ENCODE measurements around the gene SLC24A1. TPM values are rescaled to one million over a fixed set of nuclear protein-coding genes. Genes with fewer than 3 reads are reported as not detected.
"Not testable (repeated sequence)": the region's sequence is repeated elsewhere in the genome, so short reads cannot be mapped to it uniquely, and the experiment has no call there.

Gene SLC24A1
- total RNA-seq, 1 experiment from 2014 or later, result 6.0 TPM

DNA sequence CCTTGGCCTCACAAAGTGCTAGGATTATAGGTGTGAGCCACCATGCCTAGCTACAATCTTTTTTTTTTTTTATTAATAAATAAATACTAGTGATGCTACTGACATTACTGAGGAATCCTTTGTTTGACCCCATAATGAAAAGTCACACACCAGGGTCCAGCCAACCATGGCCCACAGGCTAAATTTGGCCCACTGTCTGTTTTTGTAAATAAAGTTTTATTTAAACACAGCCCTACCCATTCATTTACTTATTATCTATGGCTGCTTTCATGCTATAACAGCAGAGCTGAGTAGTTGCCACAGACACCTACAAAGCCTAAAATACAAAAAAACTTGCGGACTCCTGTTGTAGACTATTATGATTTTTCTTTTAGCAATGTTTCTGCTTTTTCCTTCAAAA is 18.2 kb upstream of the SLC24A1 start:
- Histone ChIP-seq H3K4me1 (replicated peaks) (no peaks in the 10 kb centered on the region), H3K36me3 (peaks cover 48% of the 10 kb centered on the region), H3K27me3 (replicated peaks) (no peaks in the 10 kb centered on the region), H3K4me3 (no peak overlapping the region), H3K27ac (no peak overlapping the region), H3K9me3 (replicated peaks) (no peaks in the 10 kb centered on the region)
- DNase-seq (ENCODE audit: low read depth in 1 of 2, low spot score in 2 of 2), result no peak

DNA sequence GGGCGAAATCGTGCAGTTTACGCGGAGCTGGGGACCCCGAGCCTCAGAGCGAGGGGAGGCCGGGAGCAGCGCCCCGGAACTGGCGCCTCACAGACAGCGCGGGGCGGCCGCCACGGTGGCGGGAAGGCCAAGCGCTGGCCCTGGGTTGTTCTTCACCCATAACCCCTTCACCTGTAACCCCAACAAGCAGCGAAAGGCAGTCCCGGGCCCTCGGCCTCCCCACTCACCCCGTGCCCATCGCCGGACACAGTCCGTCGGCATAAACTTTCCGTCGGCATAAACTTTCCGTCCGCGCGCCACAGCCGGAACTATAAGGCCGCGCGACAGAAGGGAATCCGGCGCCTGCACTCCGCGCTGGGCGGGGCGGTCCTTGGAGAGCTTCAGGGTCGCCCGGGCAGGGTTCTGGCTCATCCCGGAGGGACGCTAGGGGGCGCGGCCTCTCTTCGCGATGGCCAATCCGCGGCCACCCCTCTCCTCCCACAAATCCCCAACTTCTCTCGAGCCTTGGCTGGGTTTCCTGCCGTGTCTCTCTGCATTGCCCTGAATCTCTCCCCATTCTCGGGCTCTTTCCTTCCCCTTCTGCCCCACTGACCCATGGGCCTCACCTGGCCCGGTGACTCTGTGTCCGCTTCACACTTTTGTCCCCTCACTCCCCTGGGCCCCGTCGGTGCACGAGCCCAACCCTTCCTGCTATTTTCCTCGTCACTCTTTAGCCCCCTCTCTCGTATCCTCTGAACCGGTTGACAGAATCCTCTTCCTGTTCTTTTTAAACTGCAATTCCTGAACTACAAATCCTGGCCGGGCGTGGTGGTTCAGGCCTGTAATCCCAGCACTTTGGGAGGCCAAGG is 10.6 kb upstream of the SLC24A1 start, which contains the start of gene INTS14:
Gene INTS14 (minus strand): TSS at position 261 of the 848 bp plus-strand sequence. CDS start 3,751 bp downstream, outside the sequence.
- peak; percentile 97 to 98 for DNase-seq (ENCODE audit: low read depth in 1 of 2, low spot score in 2 of 2)
- peak within 1 kb of the TSS; percentile 73 for H3K4me3 ChIP-seq

DNA sequence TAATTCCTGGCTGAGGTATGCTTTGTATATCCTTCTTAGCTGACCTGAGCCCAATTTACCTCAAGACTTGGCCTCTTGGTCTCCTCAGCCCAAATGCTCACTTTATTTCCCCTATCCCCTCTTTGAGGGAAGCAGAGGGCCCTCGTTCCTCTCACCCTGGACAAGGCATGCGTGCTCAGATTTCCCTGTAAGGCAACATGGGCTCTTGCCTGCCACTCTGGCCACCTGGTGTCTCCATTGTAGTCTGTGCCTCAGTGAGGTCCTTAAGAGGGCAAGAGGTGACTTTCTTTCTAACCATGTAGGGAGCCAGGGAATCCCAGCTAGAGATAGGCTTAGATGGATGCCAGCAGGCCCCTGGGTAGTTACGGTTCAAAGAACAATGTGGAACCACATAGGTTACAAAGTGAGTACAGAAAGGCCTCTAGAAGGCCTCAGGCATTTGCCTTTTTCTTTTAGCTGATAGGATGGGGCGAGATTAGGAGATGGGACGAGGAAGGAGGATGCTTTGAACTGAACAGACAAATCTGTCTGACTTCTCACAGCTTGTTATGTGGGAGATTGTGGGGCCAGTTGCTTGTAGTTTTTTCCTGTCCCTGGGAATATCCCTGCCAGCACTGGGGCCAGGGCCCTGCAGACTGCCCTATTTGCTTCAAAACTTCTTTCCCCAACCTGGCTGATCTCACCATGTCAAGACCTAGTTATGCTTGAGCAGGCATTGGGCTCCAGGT is 9.7 kb upstream of the SLC24A1 start:
- H3K9me3 ChIP-seq (replicated peaks), result no peaks in the 10 kb centered on the region
- H3K4me1 ChIP-seq (replicated peaks), result peaks cover 10% of the 10 kb centered on the region; the same call in 1 of the 2 replicates
- peak overlapping the region; percentile 77 for H3K27ac ChIP-seq
- peak overlapping the region; percentile 73 for H3K4me3 ChIP-seq
- no peaks in the 10 kb centered on the region for H3K27me3 ChIP-seq (replicated peaks)
- peaks cover 5% of the 10 kb centered on the region; the same call in 1 of the 2 replicates for H3K36me3 ChIP-seq
- DNase-seq (ENCODE audit: low read depth in 1 of 2, low spot score in 2 of 2), result no peak

More for the DNA sequence above, 10.6 kb upstream of the SLC24A1 start, which contains the start of gene INTS14:
- Histone ChIP-seq H3K4me1 (replicated peaks) (peaks cover 10% of the 10 kb centered on the region; the same call in 1 of the 2 replicates), H3K27ac (peak within 1 kb of the TSS; percentile 77), H3K9me3 (replicated peaks) (no peaks in the 10 kb centered on the region), H3K27me3 (replicated peaks) (no peaks in the 10 kb centered on the region), H3K36me3 (peaks cover 5% of the 10 kb centered on the region; the same call in 1 of the 2 replicates)

- no peak overlapping the region for H3K27ac ChIP-seq
- H3K4me3 ChIP-seq, result no peak overlapping the region
- H3K36me3 ChIP-seq, result peaks cover 5% of the 10 kb centered on the region; the same call in 1 of the 2 replicates
- no peak for DNase-seq (ENCODE audit: low read depth in 1 of 2, low spot score in 2 of 2)
- H3K27me3 ChIP-seq (replicated peaks), result no peaks in the 10 kb centered on the region
- no peaks in the 10 kb centered on the region for H3K9me3 ChIP-seq (replicated peaks)
- peaks cover 10% of the 10 kb centered on the region; the same call in 1 of the 2 replicates for H3K4me1 ChIP-seq (replicated peaks)
These were observed 9.2 kb upstream of the SLC24A1 start for GRCh38 chr15:65612616-65612946.

GRCh38 chr15:65612949-65613744 is 8.6 kb upstream of the SLC24A1 start:
- H3K4me3 ChIP-seq, result no peak overlapping the region
- no peak overlapping the region for H3K27ac ChIP-seq
- peaks cover 10% of the 10 kb centered on the region; the same call in 1 of the 2 replicates for H3K4me1 ChIP-seq (replicated peaks)
- no peaks in the 10 kb centered on the region for H3K9me3 ChIP-seq (replicated peaks)
- H3K27me3 ChIP-seq (replicated peaks), result no peaks in the 10 kb centered on the region
- H3K36me3 ChIP-seq, result peaks cover 5% of the 10 kb centered on the region; the same call in 1 of the 2 replicates
- no peak for DNase-seq (ENCODE audit: low read depth in 1 of 2, low spot score in 2 of 2)

- H3K4me3 ChIP-seq; H3K27me3 ChIP-seq (replicated peaks); H3K9me3 ChIP-seq (replicated peaks); H3K4me1 ChIP-seq (replicated peaks); H3K27ac ChIP-seq; H3K36me3 ChIP-seq; DNase-seq (ENCODE audit: low read depth in 1 of 2, low spot score in 2 of 2): not testable (repeated sequence)
These were observed 5.9 kb upstream of the SLC24A1 start for GRCh38 chr15:65615887-65616286.

DNA sequence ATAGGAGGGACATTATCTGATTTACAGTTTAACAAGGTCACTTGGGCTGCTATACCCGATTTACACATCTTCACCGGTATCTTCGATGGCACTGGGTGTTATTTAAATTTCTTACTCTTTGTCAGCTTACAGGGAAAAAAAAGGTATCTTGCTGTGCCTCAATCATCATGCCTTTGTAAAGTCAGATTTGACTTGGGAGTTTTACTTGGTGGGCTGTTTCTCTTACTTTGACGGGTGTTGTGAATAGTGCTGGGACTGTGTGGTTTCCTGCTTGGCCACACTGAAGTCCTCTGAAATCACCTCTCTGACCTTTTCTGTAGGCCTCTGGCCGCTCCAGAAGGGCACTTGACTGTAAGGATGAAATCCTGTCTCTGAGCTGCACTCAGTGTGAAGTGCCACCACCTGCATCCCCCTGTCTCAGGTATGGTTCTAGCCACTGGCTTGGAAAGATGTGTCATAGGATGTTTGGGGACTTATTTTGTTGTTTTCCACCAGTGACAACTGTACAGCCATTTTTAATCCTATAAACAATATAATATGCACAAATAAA is 3.1 kb upstream of the SLC24A1 start:
- H3K4me1 ChIP-seq (replicated peaks), result no peaks in the 10 kb centered on the region
- no peaks in the 10 kb centered on the region for H3K27me3 ChIP-seq (replicated peaks)
- H3K36me3 ChIP-seq, result no peaks in the 10 kb centered on the region
- no peaks in the 10 kb centered on the region for H3K9me3 ChIP-seq (replicated peaks)
- H3K27ac ChIP-seq, result no peak overlapping the region
- no peak overlapping the region for H3K4me3 ChIP-seq
- DNase-seq (ENCODE audit: low read depth in 1 of 2, low spot score in 2 of 2), result no peak

GRCh38 chr15:65619626-65620290 is 2.0 kb upstream of the SLC24A1 start:
- Histone ChIP-seq H3K9me3 (replicated peaks) (no peaks in the 10 kb centered on the region), H3K4me3 (no peak overlapping the region), H3K4me1 (replicated peaks) (no peaks in the 10 kb centered on the region), H3K36me3 (no peaks in the 10 kb centered on the region), H3K27me3 (replicated peaks) (no peaks in the 10 kb centered on the region), H3K27ac (no peak overlapping the region)
- no peak for DNase-seq (ENCODE audit: low read depth in 1 of 2, low spot score in 2 of 2)

GRCh38 chr15:65620833-65621232 is 905 bp upstream of the SLC24A1 start:
- H3K4me1 ChIP-seq (replicated peaks), result no peaks in the 10 kb centered on the region
- no peak overlapping the region for H3K4me3 ChIP-seq
- no peak for DNase-seq (ENCODE audit: low read depth in 1 of 2, low spot score in 2 of 2)
- H3K9me3 ChIP-seq (replicated peaks), result no peaks in the 10 kb centered on the region
- no peak overlapping the region for H3K27ac ChIP-seq
- no peaks in the 10 kb centered on the region for H3K27me3 ChIP-seq (replicated peaks)
- H3K36me3 ChIP-seq, result no peaks in the 10 kb centered on the region

DNA sequence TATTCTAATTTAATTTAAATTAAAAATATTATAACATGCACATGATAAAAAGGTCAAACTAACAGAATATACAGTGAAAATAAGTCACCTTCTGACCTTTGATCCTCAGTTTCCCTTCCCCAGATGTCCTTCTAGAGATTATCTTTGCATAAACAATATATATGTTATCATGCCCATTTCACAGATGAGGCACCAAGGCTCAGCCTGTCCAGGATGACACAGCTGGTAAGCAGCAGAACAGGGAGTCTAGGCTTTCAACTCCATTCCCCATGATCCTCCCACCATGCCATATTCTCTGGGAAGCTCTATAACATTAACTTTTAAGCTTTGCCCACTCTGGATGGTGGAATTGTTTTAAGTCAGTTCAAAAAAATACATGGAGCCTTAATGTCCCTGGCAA is 1.4 kb downstream of the SLC24A1 start:
- Histone ChIP-seq H3K27ac (no peak overlapping the region), H3K27me3 (replicated peaks) (no peaks in the 10 kb centered on the region), H3K36me3 (no peaks in the 10 kb centered on the region), H3K4me1 (replicated peaks) (no peaks in the 10 kb centered on the region), H3K4me3 (no peak overlapping the region), H3K9me3 (replicated peaks) (no peaks in the 10 kb centered on the region)
- no peak for DNase-seq (ENCODE audit: low read depth in 1 of 2, low spot score in 2 of 2)

GRCh38 chr15:65626856-65627255 is 5.1 kb downstream of the SLC24A1 start:
- Histone ChIP-seq H3K36me3 (no peaks in the 10 kb centered on the region), H3K4me1 (replicated peaks) (no peaks in the 10 kb centered on the region), H3K27ac (no peak overlapping the region), H3K27me3 (replicated peaks) (no peaks in the 10 kb centered on the region), H3K9me3 (replicated peaks) (no peaks in the 10 kb centered on the region), H3K4me3 (no peak overlapping the region)
- DNase-seq (ENCODE audit: low read depth in 1 of 2, low spot score in 2 of 2), result no peak

GRCh38 chr15:65629548-65629947 is 7.8 kb downstream of the SLC24A1 start:
- H3K27ac ChIP-seq, result no peak overlapping the region
- no peaks in the 10 kb centered on the region for H3K9me3 ChIP-seq (replicated peaks)
- no peaks in the 10 kb centered on the region for H3K36me3 ChIP-seq
- no peaks in the 10 kb centered on the region for H3K4me1 ChIP-seq (replicated peaks)
- no peak overlapping the region for H3K4me3 ChIP-seq
- DNase-seq (ENCODE audit: low read depth in 1 of 2, low spot score in 2 of 2), result no peak
- H3K27me3 ChIP-seq (replicated peaks), result no peaks in the 10 kb centered on the region

DNA sequence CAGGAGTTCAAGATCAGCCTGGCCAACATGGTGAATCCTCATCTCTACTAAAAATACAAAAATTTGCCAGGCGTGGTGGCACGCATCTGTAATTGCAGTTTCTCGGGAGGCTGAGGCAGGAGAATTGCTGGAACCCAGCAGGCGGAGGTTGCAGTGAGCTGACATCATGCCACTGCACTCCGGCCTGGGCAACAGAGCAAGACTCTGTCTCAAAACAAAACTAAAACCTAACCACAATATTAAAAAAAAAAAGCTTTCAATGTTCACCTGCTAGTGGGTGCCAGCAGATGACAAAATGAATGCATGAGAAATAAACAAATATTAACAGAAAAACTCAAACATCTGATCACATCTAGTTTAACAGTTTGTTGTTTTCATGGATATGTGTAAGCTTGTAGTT is 9.0 kb downstream of the SLC24A1 start:
- DNase-seq (ENCODE audit: low read depth in 1 of 2, low spot score in 2 of 2), result no peak
- Histone ChIP-seq H3K4me1 (replicated peaks) (no peaks in the 10 kb centered on the region), H3K36me3 (no peaks in the 10 kb centered on the region), H3K27me3 (replicated peaks) (no peaks in the 10 kb centered on the region), H3K27ac (no peak overlapping the region), H3K4me3 (no peak overlapping the region), H3K9me3 (replicated peaks) (no peaks in the 10 kb centered on the region)
